Fibroblast of skin of left biceps (primary cell): Measurements from ENCODE around the gene STAP2.

Experiments
- DNase-seq, 2 experiments: peaks; one replicate each; pipeline ENCODE4 v3.0.0-alpha.2; 2013; ENCODE audit warnings: low read depth in 2 of 2

Gene STAP2

GRCh38 chr19:4338441-4339355 is at the start of gene STAP2:
Gene STAP2, minus strand, starts transcription at chr19:4338827. Its CDS starts 74 bp downstream, at chr19:4338753.
- no peak for DNase-seq

DNA sequence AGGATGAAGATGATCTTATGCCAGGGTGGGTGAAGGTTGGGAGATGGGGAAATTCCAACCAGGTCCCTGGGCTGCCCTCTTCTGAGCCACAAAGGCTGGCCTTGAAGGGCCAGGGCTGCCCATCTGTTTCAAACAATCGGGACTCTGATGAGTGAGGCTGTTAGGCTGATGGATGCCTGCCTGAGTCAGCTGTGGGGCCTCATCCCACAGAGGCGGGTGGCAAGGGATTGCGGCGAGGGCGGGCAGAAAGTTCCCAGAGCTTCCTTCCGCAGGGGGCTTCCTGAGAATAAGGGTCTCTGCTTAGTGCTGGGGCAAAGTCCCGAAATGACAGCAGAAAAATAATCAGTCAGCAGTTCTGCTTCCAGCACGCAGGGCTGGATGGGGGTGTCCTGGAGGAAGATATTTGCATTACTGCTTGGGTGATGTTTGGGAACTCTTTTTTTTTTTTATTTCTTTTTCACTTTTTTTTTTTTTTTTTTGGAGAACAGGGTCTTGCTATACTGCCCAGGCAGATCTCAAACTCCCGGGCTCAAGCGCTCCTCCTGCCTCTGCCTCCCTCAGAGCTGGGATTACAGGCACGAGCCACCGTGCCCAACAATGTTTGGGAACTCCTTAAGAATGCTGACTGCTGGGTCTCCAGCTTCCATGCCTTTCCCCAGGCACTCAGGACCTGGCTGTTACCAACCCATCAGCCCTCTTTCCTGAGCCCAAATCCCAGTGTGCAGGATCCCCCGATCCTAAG is 47.6 kb upstream of the STAP2 start:
- DNase-seq = no peak

DNA sequence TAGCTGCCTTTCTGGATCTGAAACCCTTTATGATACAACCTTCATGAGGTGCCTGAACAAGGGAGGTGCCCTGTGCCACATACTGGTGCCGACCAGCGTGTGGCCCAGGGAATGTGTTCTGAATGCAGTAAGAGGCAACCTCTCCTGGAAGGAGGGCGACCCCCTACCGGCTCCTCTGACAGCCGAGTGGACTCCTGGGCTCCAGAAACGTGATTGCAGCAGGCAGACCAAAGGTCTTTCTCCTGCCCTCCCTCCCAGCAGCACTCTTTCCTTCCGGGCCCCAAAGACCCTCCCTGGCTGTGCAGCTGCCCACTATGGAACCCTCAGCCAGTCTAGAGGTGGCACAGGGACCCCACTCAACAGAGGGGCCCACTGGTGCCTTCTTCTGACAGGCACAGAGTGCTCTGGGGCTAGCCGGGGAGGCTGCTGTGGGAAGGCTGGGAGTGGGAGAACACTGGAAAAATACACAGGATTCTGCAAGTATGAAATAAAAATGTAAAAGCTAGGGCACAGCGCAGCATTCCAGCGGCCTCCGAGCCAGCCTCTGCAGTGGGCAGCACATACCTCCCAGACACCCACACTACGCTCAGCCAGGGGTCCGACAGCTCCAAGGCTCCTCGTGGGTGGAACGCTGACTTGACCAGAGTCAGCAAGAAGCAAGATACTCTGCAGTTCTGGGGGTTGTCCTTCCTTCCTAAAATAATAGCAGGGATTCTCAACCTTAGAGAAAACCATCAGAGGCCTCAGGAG is 46.8 kb upstream of the STAP2 start:
- DNase-seq = no peak

- DNase-seq = no peak
Observed at GRCh38 chr19:4380254-4380727, 41.7 kb upstream of the STAP2 start.

- no peak for DNase-seq
Observed at GRCh38 chr19:4379383-4380253, 41.0 kb upstream of the STAP2 start.

DNA sequence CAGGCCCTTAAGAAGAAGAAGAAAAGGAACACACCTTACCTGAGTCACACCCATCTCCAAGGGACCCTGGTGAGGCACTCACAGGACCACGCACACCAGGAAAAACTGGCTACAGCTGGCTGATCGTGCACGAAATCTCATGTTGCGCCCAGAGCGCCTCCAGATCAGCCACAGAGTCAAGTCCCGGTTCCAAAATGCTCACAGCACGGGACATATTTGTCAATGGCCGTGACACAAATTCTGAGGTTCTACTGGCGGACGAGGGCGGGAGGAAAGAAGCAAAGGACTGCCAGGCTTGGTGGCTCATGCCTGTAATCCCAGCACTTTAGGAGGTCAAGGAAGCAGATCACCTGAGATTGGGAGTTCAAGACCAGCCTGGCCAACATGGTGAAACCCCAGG is 40.3 kb upstream of the STAP2 start:
- no peak for DNase-seq

- DNase-seq = no peak
Observed at GRCh38 chr19:4376991-4377781, 38.6 kb upstream of the STAP2 start.

DNA sequence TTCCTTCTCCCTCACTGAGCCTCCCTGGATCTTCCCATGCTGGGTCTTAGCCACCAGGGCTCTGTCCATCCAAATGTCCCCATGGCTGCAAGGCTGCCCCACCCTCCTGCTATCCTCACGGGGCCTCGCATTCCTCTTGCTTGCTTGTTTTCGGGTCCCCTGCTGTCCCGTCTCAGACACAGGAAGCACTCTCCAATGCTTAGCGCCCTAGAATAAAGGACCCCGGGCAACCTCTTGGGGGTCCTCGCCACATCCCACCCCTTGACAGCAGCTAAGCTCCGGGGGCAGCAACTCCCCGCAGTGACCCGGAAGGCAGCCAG is 38.0 kb upstream of the STAP2 start:
- no peak for DNase-seq

DNA sequence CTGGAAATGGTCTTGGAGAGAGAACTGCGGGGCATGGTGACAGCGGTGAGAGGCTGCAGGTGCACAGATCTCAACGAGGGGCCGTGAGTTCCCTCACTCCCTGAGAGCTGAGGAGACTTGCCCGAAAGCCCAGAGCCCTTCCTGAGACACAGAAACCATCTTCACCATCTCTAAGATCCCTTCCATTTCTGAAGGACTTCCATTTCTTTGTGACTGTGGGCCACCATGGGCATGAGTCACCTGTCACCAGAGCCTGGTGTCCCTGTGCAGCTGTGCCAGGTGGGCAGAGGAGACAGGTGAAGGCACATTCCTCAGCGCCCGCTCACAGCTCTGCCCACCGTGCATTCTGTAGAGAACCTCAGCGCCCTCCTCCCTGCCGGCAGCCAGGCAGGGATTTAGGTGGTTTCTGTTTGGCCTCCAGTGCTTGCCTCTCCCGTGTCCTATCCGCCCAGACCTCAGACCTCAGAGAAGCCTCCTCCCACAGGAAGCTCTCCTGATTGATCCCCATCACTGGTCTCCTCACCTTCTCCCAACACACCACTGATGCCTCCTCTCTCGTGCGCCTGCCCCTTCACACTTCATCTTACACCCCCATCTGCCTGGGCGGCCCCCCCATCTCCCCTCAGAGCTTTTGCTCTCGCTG is 37.5 kb upstream of the STAP2 start:
- DNase-seq = no peak

GRCh38 chr19:4375164-4376027 is 36.8 kb upstream of the STAP2 start:
- peak in 1 of 2 experiments; percentile 20 for DNase-seq

DNA sequence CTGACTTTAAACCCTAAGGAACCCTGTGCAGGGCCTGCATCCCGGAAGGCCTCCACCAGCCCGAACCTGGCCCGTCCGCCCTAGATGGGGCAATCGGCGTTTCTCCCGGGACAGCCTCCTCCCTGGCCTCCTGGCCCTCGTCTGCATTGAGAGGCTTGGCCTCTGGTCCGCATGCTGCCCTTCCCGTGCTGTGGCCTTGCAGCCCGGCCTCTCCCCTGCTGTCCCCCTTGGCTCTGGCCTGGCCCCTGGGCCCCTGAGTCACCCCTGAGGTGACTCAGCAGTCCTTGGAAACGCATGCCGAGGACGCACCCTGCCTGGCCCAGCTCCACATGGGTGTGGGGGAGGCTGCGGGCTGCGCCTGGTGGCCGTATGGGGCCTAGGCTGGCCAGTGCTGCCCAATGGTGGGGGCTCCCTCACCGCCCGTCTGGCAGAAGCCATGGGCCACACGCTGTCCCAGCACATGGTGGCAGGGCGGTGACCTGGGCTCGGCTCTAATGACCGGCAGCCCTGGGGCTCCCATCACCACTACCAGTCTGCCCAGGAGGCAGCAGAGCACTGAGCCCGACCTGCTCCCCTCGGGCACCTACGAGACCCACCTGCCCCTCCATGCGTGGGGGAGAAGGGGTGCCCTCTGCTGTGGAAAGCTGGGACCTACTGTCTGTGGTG is 36.0 kb upstream of the STAP2 start:
- DNase-seq = peak in 1 of 2 experiments; percentile 27

- DNase-seq = no peak
Observed at GRCh38 chr19:4373601-4374497, 35.2 kb upstream of the STAP2 start.

- DNase-seq = no peak
Observed at GRCh38 chr19:4373013-4373367, 34.4 kb upstream of the STAP2 start.

- no peak for DNase-seq
Observed at GRCh38 chr19:4372165-4373012, 33.8 kb upstream of the STAP2 start.

GRCh38 chr19:4371247-4372164 is 32.9 kb upstream of the STAP2 start:
- no peak for DNase-seq
